RWPE2 (cell line): Measurements from ENCODE around the gene UMODL1.

ENCODE experiments used
- ATAC-seq: fragments of 200-7000 bp; cut with Tn5 transposase; 3 replicates; pipeline ENCODE4 v1.9.1; 2021; ENCODE audit warnings: low read depth
- DNase-seq: peaks from one replicate; pipeline ENCODE4 v3.0.0-alpha.2; 2020; ENCODE audit warnings: low spot score
- H3K27ac ChIP-seq: fragments of 450-650 bp; 2 replicates; pipeline ENCODE4 v1.5.1; 2017; ENCODE audit warnings: mild to moderate bottlenecking; ENCODE audit not compliant: poor library complexity, severe bottlenecking
- H3K27me3 ChIP-seq: fragments of 250-450 bp; sonication (Bioruptor Pico); 2 replicates; pipeline ENCODE4 v1.5.1; 2021; ENCODE audit warnings: mild to moderate bottlenecking, moderate library complexity; ENCODE audit not compliant: insufficient read depth, poor library complexity, severe bottlenecking
- H3K36me3 ChIP-seq: fragments of 250-450 bp; sonication (Bioruptor Pico); 2 replicates; pipeline ENCODE4 v1.5.1; 2020; ENCODE audit warnings: low read depth, mild to moderate bottlenecking, moderate library complexity
- H3K4me1 ChIP-seq: fragments of 250-450 bp; sonication (Bioruptor Pico); 2 replicates; pipeline ENCODE4 v1.5.1; 2021; ENCODE audit warnings: mild to moderate bottlenecking, moderate library complexity; ENCODE audit not compliant: insufficient read depth, poor library complexity, severe bottlenecking
- H3K4me3 ChIP-seq: fragments of 250-450 bp; sonication (Bioruptor Pico); 2 replicates; pipeline ENCODE4 v1.5.1; 2021; ENCODE audit warnings: mild to moderate bottlenecking, moderate library complexity; ENCODE audit not compliant: severe bottlenecking
- H3K9me3 ChIP-seq: fragments of 250-450 bp; sonication (Bioruptor Pico); 2 replicates; pipeline ENCODE4 v1.5.1; 2021; ENCODE audit warnings: mild to moderate bottlenecking, moderate library complexity; ENCODE audit not compliant: severe bottlenecking
- CTCF ChIP-seq: fragments of 450-650 bp; IDR thresholded peaks from one replicate; pipeline ENCODE4 v1.5.1; 2017; ENCODE audit warnings: mild to moderate bottlenecking, moderate library complexity; ENCODE audit not compliant: poor library complexity, severe bottlenecking

The UMODL1 gene

GRCh38 chr21:42071146-42071737, at the start of gene UMODL1:
UMODL1 (plus strand) TSS chr21:42071317; CDS start chr21:42071317, 0 bp downstream.
- H3K4me3 ChIP-seq = no peak within 1 kb of the TSS
- no peaks in the 10 kb centered on the region for H3K27me3 ChIP-seq
- H3K4me1 ChIP-seq = no peaks in the 10 kb centered on the region
- no peaks in the 10 kb centered on the region for H3K36me3 ChIP-seq
- peak; percentile 37 for DNase-seq
- no peaks in the 10 kb centered on the region for H3K9me3 ChIP-seq
- no peak within 1 kb of the TSS for H3K27ac ChIP-seq
- no peak for ATAC-seq
- no peak for TF ChIP-seq CTCF

- no peak for DNase-seq
- ATAC-seq = no peak
- H3K4me1 ChIP-seq = no peaks in the 10 kb centered on the region
Measured at GRCh38 chr21:42021371-42022090, 49.6 kb upstream of the UMODL1 start.

GRCh38 chr21:42022091-42022430, 49.1 kb upstream of the UMODL1 start:
- Histone ChIP-seq H3K27ac (no peak overlapping the region), H3K27me3 (no peaks in the 10 kb centered on the region), H3K9me3 (no peaks in the 10 kb centered on the region), H3K4me1 (no peaks in the 10 kb centered on the region), H3K4me3 (no peak overlapping the region), H3K36me3 (no peaks in the 10 kb centered on the region)
- no peak for TF ChIP-seq CTCF
- no peak for DNase-seq
- ATAC-seq = no peak

More at GRCh38 chr21:42021371-42022090, 49.6 kb upstream of the UMODL1 start:
- Histone ChIP-seq H3K27me3 (no peaks in the 10 kb centered on the region), H3K9me3 (no peaks in the 10 kb centered on the region), H3K36me3 (no peaks in the 10 kb centered on the region), H3K4me3 (no peak overlapping the region), H3K27ac (no peak overlapping the region)
- TF ChIP-seq CTCF = no peak

GRCh38 chr21:42022906-42023305, 48.2 kb upstream of the UMODL1 start:
- ATAC-seq (no peak), DNase-seq (no peak)
- no peak for TF ChIP-seq CTCF
- Histone ChIP-seq H3K4me3 (no peak overlapping the region), H3K36me3 (no peaks in the 10 kb centered on the region), H3K4me1 (no peaks in the 10 kb centered on the region), H3K9me3 (no peaks in the 10 kb centered on the region), H3K27me3 (no peaks in the 10 kb centered on the region), H3K27ac (no peak overlapping the region)
